Activated CD4-positive, alpha-beta memory T cell treated with anti-CD3 and anti-CD28 coated beads, Interleukin-2, amount 10 ng/mL, durations not matched to agents 7 days and 5 days (primary cell): Measurements from ENCODE around the gene LZTFL1. TPM values are rescaled to one million over a fixed set of nuclear protein-coding genes. Genes with fewer than 3 reads are reported as not detected.

ENCODE experiments used
- CTCF ChIA-PET: fragments of 350-600 bp; sonication (Branson Sonifier 250); formaldehyde crosslinking; loops from one replicate; lab custom pipeline; 2021; ENCODE audit warnings: antibody characterized with exemption, inconsistent platforms; lab: Charles Lee
- POLR2A ChIA-PET: fragments of 350-600 bp; sonication (Branson Sonifier 250); formaldehyde crosslinking; loops from one replicate; lab custom pipeline; 2021; ENCODE audit warnings: antibody characterized with exemption; lab: Charles Lee
- DNase-seq: peaks from one replicate; pipeline ENCODE4 v3.0.0-alpha.2; 2020
- H3K27ac Mint-ChIP-seq: one replicate; pipeline ENCODE4 v1.8.0; 2021; ENCODE audit warnings: mild to moderate bottlenecking, mixed read lengths
- H3K27me3 Mint-ChIP-seq: one replicate; pipeline ENCODE4 v1.8.0; 2021; ENCODE audit warnings: mixed read lengths
- H3K36me3 Mint-ChIP-seq: one replicate; pipeline ENCODE4 v1.8.0; 2021; ENCODE audit warnings: low read depth, mixed read lengths
- H3K4me1 Mint-ChIP-seq: one replicate; pipeline ENCODE4 v1.8.0; 2021; ENCODE audit warnings: mixed read lengths
- H3K4me3 Mint-ChIP-seq: one replicate; pipeline ENCODE4 v1.8.0; 2021; ENCODE audit warnings: mild to moderate bottlenecking, mixed read lengths
- H3K9me3 Mint-ChIP-seq: one replicate; pipeline ENCODE4 v1.8.0; 2021; ENCODE audit warnings: mixed read lengths
- total RNA-seq, 2 experiments: library from RNA; stranded (reverse); gene quantifications; one replicate each; pipeline ENCODE4 v1.2.3, GENCODE V29; 2021

Gene LZTFL1
- total RNA-seq, 2 experiments from 2014 or later, result 7.9 to 8.4 TPM

GRCh38 chr3:45874677-45875346, 32.9 kb upstream of the LZTFL1 start:
- POLR2A ChIA-PET, result interaction anchor here (1.7 kb wide), 1 partner anchor 10 kb away, joined by 3 read pairs; no protein-coding TSS in a partner anchor

DNA sequence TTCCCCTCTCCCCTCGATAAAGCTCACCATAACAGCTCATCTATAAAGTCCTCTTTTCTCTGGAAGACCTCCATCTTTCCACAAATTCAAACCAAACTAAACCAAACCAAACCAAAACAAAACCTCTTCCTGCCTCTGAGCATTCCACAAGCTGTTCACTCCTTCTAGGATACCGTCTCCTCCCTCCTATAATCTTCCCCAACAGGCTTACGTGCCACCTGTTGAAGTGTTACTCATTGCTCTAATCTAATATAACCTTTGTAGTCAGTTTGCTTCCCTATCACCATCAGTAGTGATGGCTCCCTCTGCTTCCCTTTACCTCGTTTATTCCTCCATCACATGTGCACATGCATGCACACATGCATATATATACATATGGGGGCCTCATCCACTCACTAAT, 31.7 kb upstream of the LZTFL1 start:
- no peak overlapping the region for H3K27ac Mint-ChIP-seq
- no peaks in the 10 kb centered on the region for H3K36me3 Mint-ChIP-seq
- no peak for DNase-seq
- H3K4me1 Mint-ChIP-seq, result peaks cover 26% of the 10 kb centered on the region
- peaks cover 78% of the 10 kb centered on the region for H3K27me3 Mint-ChIP-seq
- no peaks in the 10 kb centered on the region for H3K9me3 Mint-ChIP-seq
- H3K4me3 Mint-ChIP-seq, result no peak overlapping the region
- ChIA-PET CTCF (no interaction called here), POLR2A (no interaction called here)

More at GRCh38 chr3:45874677-45875346, 32.9 kb upstream of the LZTFL1 start:
- H3K36me3 Mint-ChIP-seq, result no peaks in the 10 kb centered on the region
- no peak overlapping the region for H3K27ac Mint-ChIP-seq
- no peaks in the 10 kb centered on the region for H3K9me3 Mint-ChIP-seq
- H3K27me3 Mint-ChIP-seq, result peaks cover 73% of the 10 kb centered on the region
- no peak overlapping the region for H3K4me3 Mint-ChIP-seq
- no peak for DNase-seq
- peaks cover 20% of the 10 kb centered on the region for H3K4me1 Mint-ChIP-seq
- CTCF ChIA-PET, result interaction anchor here (0.8 to 0.9 kb wide), 2 partner anchors 43 to 54 kb away, joined by 3 read pairs; no protein-coding TSS in a partner anchor

- Mint-ChIP-seq H3K4me1 (peaks cover 27% of the 10 kb centered on the region), H3K27me3 (peaks cover 79% of the 10 kb centered on the region)
- POLR2A ChIA-PET, result no interaction called here
Measured at GRCh38 chr3:45873036-45873435, 31.1 kb upstream of the LZTFL1 start.

DNA sequence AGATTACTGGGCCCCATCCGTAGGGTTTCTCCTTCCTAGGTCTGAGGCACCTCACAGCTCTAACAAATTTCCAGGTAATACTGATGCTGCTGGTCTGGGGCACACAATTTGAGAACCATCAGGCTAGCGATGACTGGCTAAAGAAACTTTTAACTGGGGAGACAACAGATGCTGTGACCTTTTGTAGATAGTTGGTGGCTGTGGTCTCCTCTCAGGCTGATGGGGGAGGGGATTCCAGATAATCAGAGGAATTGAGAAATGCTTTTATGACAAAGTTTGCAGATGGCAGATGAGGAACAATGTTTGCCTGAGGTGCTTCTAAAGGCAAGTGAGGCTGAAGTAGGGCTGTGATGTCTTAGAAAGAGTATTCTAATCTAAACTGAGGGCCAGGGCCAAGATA, 30.6 kb upstream of the LZTFL1 start:
- Mint-ChIP-seq H3K27me3 (peaks cover 81% of the 10 kb centered on the region), H3K4me3 (no peak overlapping the region), H3K27ac (no peak overlapping the region), H3K36me3 (no peaks in the 10 kb centered on the region), H3K4me1 (peaks cover 27% of the 10 kb centered on the region), H3K9me3 (no peaks in the 10 kb centered on the region)
- no peak for DNase-seq
- CTCF ChIA-PET, result no interaction called here
- POLR2A ChIA-PET, result no interaction called here

More at GRCh38 chr3:45873036-45873435, 31.1 kb upstream of the LZTFL1 start:
- no peak overlapping the region for H3K27ac Mint-ChIP-seq
- H3K4me3 Mint-ChIP-seq, result no peak overlapping the region
- DNase-seq, result no peak
- no peaks in the 10 kb centered on the region for H3K36me3 Mint-ChIP-seq
- no peaks in the 10 kb centered on the region for H3K9me3 Mint-ChIP-seq
- CTCF ChIA-PET, result no interaction called here

DNA sequence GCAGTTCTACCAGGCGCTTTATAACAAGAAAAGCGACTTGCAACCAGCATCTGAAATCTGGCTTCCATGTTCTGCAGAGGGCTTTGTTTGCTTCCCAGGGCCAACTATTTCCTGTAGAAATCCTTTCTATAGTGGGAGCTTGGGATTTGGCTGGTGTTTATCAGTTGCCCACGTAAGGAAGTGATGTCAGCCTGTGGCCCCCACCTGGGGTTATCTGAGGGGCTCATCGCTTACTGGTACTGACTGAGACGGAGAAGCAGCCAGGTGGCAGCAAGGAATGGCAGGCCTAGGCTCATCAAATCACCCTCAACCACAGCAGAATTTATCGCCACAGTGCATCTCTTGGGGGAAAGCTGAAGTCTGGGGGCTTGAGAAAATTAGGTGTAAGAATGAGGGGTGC, 29.9 kb upstream of the LZTFL1 start:
- Mint-ChIP-seq H3K4me1 (peaks cover 27% of the 10 kb centered on the region), H3K27ac (no peak overlapping the region), H3K4me3 (no peak overlapping the region), H3K9me3 (no peaks in the 10 kb centered on the region), H3K36me3 (no peaks in the 10 kb centered on the region), H3K27me3 (peaks cover 84% of the 10 kb centered on the region)
- ChIA-PET POLR2A (no interaction called here), CTCF (no interaction called here)
- no peak for DNase-seq

- Mint-ChIP-seq H3K27ac (no peak overlapping the region), H3K4me1 (peaks cover 36% of the 10 kb centered on the region), H3K4me3 (no peak overlapping the region), H3K36me3 (no peaks in the 10 kb centered on the region), H3K27me3 (peaks cover 84% of the 10 kb centered on the region), H3K9me3 (no peaks in the 10 kb centered on the region)
- DNase-seq, result peak; percentile 77
- POLR2A ChIA-PET, result interaction anchor here (0.7 to 1.7 kb wide), 4 partner anchors 11 to 29 kb away, joined by 4 to 9 read pairs (median 4); no protein-coding TSS in a partner anchor
- CTCF ChIA-PET, result interaction anchor here (1.0 kb wide), 1 partner anchor 38 kb away, joined by 3 read pairs; no protein-coding TSS in a partner anchor
Measured at GRCh38 chr3:45870099-45870498, 28.2 kb upstream of the LZTFL1 start.

DNA sequence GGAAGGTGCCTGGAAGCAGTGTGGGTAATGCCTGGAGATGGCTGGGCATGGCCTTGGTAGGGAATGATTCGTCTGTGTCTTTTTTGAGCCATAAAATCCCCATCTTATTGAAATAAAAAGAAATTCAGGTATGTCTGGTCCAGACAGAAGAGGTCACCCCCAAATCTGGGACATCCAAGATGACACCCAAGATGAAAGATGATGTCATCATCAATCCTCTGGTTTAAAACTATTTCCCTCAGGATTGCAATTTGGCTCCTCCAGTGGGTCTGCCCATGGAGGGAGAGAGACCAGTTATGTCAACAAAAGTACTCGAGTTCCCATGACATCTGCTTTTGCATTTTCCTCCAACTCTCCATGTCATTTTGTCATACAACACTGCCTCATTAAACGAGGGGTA, 27.7 kb upstream of the LZTFL1 start:
- POLR2A ChIA-PET, result interaction anchor here (0.7 to 1.7 kb wide), 4 partner anchors 11 to 28 kb away, joined by 4 to 9 read pairs (median 4); no protein-coding TSS in a partner anchor

DNA sequence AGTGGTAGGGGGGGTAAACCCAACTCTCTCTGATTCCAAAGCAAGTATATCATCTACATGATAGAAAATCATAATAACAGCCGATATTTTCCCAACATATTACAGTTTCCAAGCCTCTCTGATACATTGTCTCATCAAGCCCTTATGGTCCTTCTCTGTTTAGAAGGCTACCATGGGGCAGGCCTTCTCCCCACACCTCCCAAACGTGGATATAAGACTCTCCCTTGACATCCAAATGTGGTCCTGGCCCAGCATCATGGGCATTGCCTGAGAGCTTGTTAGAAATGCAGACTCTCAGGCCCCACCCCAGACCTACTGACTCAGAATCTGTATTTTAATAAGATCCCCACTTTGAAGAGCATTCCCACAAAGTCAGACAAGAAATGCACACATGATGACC, 26.7 kb upstream of the LZTFL1 start:
- Mint-ChIP-seq H3K27ac (no peak overlapping the region), H3K9me3 (peaks cover under 1% of the 10 kb centered on the region), H3K4me3 (no peak overlapping the region), H3K27me3 (peaks cover 79% of the 10 kb centered on the region), H3K4me1 (peaks cover 47% of the 10 kb centered on the region), H3K36me3 (peaks cover under 1% of the 10 kb centered on the region)
- CTCF ChIA-PET, result interaction anchor here (1.2 kb wide), 1 partner anchor 209 kb away, joined by 3 read pairs; no protein-coding TSS in a partner anchor
- POLR2A ChIA-PET, result interaction anchor here (1.0 to 1.7 kb wide), 2 partner anchors 13 to 24 kb away, joined by 3 to 6 read pairs; no protein-coding TSS in a partner anchor
- no peak for DNase-seq

More for the DNA sequence above, 27.7 kb upstream of the LZTFL1 start:
- Mint-ChIP-seq H3K27me3 (peaks cover 84% of the 10 kb centered on the region), H3K9me3 (no peaks in the 10 kb centered on the region), H3K4me3 (no peak overlapping the region), H3K27ac (no peak overlapping the region), H3K4me1 (peaks cover 40% of the 10 kb centered on the region), H3K36me3 (no peaks in the 10 kb centered on the region)
- DNase-seq, result no peak
- CTCF ChIA-PET, result no interaction called here

DNA sequence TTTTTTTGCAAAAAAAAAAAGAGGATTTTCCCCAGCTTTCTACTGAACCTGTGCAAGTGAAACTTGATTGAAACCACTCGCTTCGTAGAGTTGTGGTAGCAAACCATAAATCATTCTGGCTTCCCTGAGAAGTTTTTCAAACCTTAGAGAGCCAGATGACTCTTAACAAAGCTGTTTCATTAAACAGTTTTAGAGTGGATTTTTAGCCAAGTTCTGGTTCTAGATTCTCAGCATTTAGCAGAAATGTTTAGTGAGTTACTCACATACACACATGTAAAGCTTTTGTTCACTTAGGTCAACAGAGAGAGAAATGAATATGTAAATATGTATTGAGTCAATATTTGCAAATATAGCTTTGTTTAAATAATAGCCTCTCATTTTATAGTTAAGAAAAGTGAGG, 26.3 kb upstream of the LZTFL1 start:
- Mint-ChIP-seq H3K4me1 (peaks cover 51% of the 10 kb centered on the region), H3K4me3 (no peak overlapping the region), H3K36me3 (peaks cover 5% of the 10 kb centered on the region), H3K27ac (no peak overlapping the region), H3K9me3 (peaks cover 5% of the 10 kb centered on the region), H3K27me3 (peaks cover 80% of the 10 kb centered on the region)
- POLR2A ChIA-PET, result interaction anchor here (1.0 to 1.7 kb wide), 2 partner anchors 13 to 23 kb away, joined by 3 to 6 read pairs; no protein-coding TSS in a partner anchor
- DNase-seq, result no peak
- CTCF ChIA-PET, result interaction anchor here (1.2 kb wide), 1 partner anchor 208 kb away, joined by 3 read pairs; no protein-coding TSS in a partner anchor

GRCh38 chr3:45865563-45865962, 23.6 kb upstream of the LZTFL1 start:
- Mint-ChIP-seq H3K27me3 (peaks cover 81% of the 10 kb centered on the region), H3K27ac (no peak overlapping the region), H3K9me3 (peaks cover 10% of the 10 kb centered on the region), H3K4me1 (peaks cover 68% of the 10 kb centered on the region), H3K4me3 (no peak overlapping the region), H3K36me3 (peaks cover 10% of the 10 kb centered on the region)
- CTCF ChIA-PET, result interaction anchor here (1.5 kb wide), 1 partner anchor 23 kb away, joined by 7 read pairs; the partner anchor contains the start of gene LZTFL1
- POLR2A ChIA-PET, result interaction anchor here (1.1 to 2.0 kb wide), 10 partner anchors 10 to 504 kb away, joined by 3 to 23 read pairs (median 7); partner anchors contain the start of gene LZTFL1
- no peak for DNase-seq

GRCh38 chr3:45864760-45865519, 23.0 kb upstream of the LZTFL1 start:
- Mint-ChIP-seq H3K9me3 (peaks cover 10% of the 10 kb centered on the region), H3K27ac (peak overlapping the region; percentile 5), H3K36me3 (peaks cover 10% of the 10 kb centered on the region), H3K4me1 (peaks cover 67% of the 10 kb centered on the region), H3K4me3 (no peak overlapping the region), H3K27me3 (peaks cover 82% of the 10 kb centered on the region)
- ChIA-PET POLR2A (interaction anchor here (0.7 to 2.0 kb wide), 12 partner anchors 10 to 505 kb away, joined by 3 to 23 read pairs (median 6); partner anchors contain the start of genes CXCR6 and LZTFL1), CTCF (interaction anchor here (1.5 kb wide), 1 partner anchor 23 kb away, joined by 7 read pairs; the partner anchor contains the start of gene LZTFL1)
- DNase-seq, result peak; percentile 37

- peaks cover 74% of the 10 kb centered on the region for H3K27me3 Mint-ChIP-seq
- H3K9me3 Mint-ChIP-seq, result peaks cover 20% of the 10 kb centered on the region
- H3K27ac Mint-ChIP-seq, result peak overlapping the region; percentile 18
- ChIA-PET CTCF (interaction anchor here (1.0 to 1.7 kb wide), 5 partner anchors 15 to 166 kb away, joined by 3 to 5 read pairs (median 3); partner anchors contain the start of genes LZTFL1 and XCR1), POLR2A (interaction anchor here (0.6 to 2.8 kb wide), 6 partner anchors 8 to 47 kb away, joined by 3 to 8 read pairs (median 6); partner anchors contain the start of gene LZTFL1)
- H3K4me3 Mint-ChIP-seq, result no peak overlapping the region
- H3K36me3 Mint-ChIP-seq, result peaks cover 16% of the 10 kb centered on the region
- no peak for DNase-seq
- peaks cover 54% of the 10 kb centered on the region for H3K4me1 Mint-ChIP-seq
Measured at GRCh38 chr3:45861043-45861719, 19.3 kb upstream of the LZTFL1 start.
